ENCODE measurements around the gene VPS13D. TPM values are rescaled to one million over a fixed set of nuclear protein-coding genes. Genes with fewer than 3 reads are reported as not detected.

The VPS13D gene
- total RNA-seq, 2 donors from 2014 or later: 54.0 to 63.3 TPM

GRCh38 chr1:12530462-12531178, 300.8 kb downstream of the VPS13D start:
- no peaks in the 10 kb centered on the region for H3K36me3 ChIP-seq (replicated peaks in 1 of 2; ENCODE audit: insufficient read depth in 1 of 2, low read depth in 2 of 2)
- no peak for ATAC-seq
- H3K9me3 ChIP-seq: no peaks in the 10 kb centered on the region
- no peak overlapping the region for H3K4me3 ChIP-seq
- peak overlapping the region in 3 of 4 donors; percentile 2 to 84 (median 72) for H3K27ac ChIP-seq
- TF ChIP-seq POLR2A (IDR thresholded peaks at IDR 0.05) (no peak), CTCF (IDR thresholded peaks at IDR 0.05) (no peak)
- no peaks in the 10 kb centered on the region for H3K27me3 ChIP-seq
- intact Hi-C loops (cut with DNase I): no loop called here
- 73 to 76% methylated on average over 11 of the region's 11 CpGs for WGBS, 2 donors
- H3K4me1 ChIP-seq: peaks cover 58% of the 10 kb centered on the region
- DNase-seq: peak in 1 of 4 donors; percentile 3

GRCh38 chr1:12531179-12531499, 301.3 kb downstream of the VPS13D start:
- H3K9me3 ChIP-seq: no peaks in the 10 kb centered on the region
- no peaks in the 10 kb centered on the region for H3K27me3 ChIP-seq
- H3K4me1 ChIP-seq: peaks cover 53% of the 10 kb centered on the region
- DNase-seq (no peak), ATAC-seq (no peak)
- H3K27ac ChIP-seq: peak overlapping the region in 1 of 4 donors; percentile 2
- H3K4me3 ChIP-seq: no peak overlapping the region
- TF ChIP-seq CTCF (IDR thresholded peaks at IDR 0.05) (no peak), POLR2A (IDR thresholded peaks at IDR 0.05) (no peak)
- H3K36me3 ChIP-seq (replicated peaks in 1 of 2; ENCODE audit: insufficient read depth in 1 of 2, low read depth in 2 of 2): no peaks in the 10 kb centered on the region
- intact Hi-C loops (cut with DNase I): no loop called here
- WGBS, 2 donors: 23 to 36% methylated on average over 1 of the region's 1 CpG

GRCh38 chr1:12532405-12533315, 302.8 kb downstream of the VPS13D start:
- intact Hi-C loops (cut with DNase I): no loop called here
- no peak overlapping the region for H3K27ac ChIP-seq
- ATAC-seq: no peak
- H3K27me3 ChIP-seq: no peaks in the 10 kb centered on the region
- 86 to 87% methylated on average over 19 of the region's 19 CpGs for WGBS, 2 donors
- no peak overlapping the region for H3K4me3 ChIP-seq
- no peaks in the 10 kb centered on the region for H3K36me3 ChIP-seq (replicated peaks in 1 of 2; ENCODE audit: insufficient read depth in 1 of 2, low read depth in 2 of 2)
- no peak for TF ChIP-seq CTCF (IDR thresholded peaks at IDR 0.05)
- DNase-seq: peak in 1 of 4 donors; percentile 6
- H3K4me1 ChIP-seq: peaks cover 38% of the 10 kb centered on the region
- no peaks in the 10 kb centered on the region for H3K9me3 ChIP-seq

- no peak overlapping the region for H3K4me3 ChIP-seq
- WGBS, 2 donors: 89 to 94% methylated on average over 1 of the region's 1 CpG
- peaks cover 13% of the 10 kb centered on the region for H3K4me1 ChIP-seq
- TF ChIP-seq POLR2A (IDR thresholded peaks at IDR 0.05): no peak
- no peak for TF ChIP-seq CTCF (IDR thresholded peaks at IDR 0.05)
- no peak for DNase-seq
- ATAC-seq: no peak
- no peaks in the 10 kb centered on the region for H3K27me3 ChIP-seq
- H3K36me3 ChIP-seq (replicated peaks in 1 of 2; ENCODE audit: insufficient read depth in 1 of 2, low read depth in 2 of 2): no peaks in the 10 kb centered on the region
- intact Hi-C loops (cut with DNase I): no loop called here
- no peaks in the 10 kb centered on the region for H3K9me3 ChIP-seq
- H3K27ac ChIP-seq: no peak overlapping the region
These were observed 306.3 kb downstream of the VPS13D start for GRCh38 chr1:12536023-12536639.

All from body of pancreas (tissue), 4 donors.